GM12891 (cell line): ENCODE data around the gene RNF144A.

ENCODE experiments used
- DNase-seq: peaks from one replicate; pipeline ENCODE4 v3.0.0; 2011; ENCODE audit warnings: low spot score; ENCODE audit not compliant: insufficient read length
- FAIRE-seq: peaks from 2 replicates; lab custom pipeline; 2011; peaks lifted over from hg19 to GRCh38; lab: Jason Lieb, UNC
- PAX5 ChIP-seq: IDR thresholded peaks from 2 replicates; pipeline ENCODE4 v1.6.1; 2011; ENCODE audit warnings: low read length, moderate library complexity, mild to moderate bottlenecking; ENCODE audit not compliant: insufficient read depth, severe bottlenecking
- POLR2A ChIP-seq: IDR thresholded peaks from 2 replicates; pipeline ENCODE4 v1.6.1; 2011; ENCODE audit warnings: low read depth, low read length, control low read depth
- POLR2AphosphoS5 ChIP-seq: IDR thresholded peaks from 2 replicates; pipeline ENCODE4 v1.6.1; 2011; ENCODE audit warnings: low read depth, low read length, control low read depth
- POU2F2 ChIP-seq: IDR thresholded peaks from 2 replicates; pipeline ENCODE4 v1.6.1; 2011; ENCODE audit warnings: low read depth, mild to moderate bottlenecking, control low read depth, low read length, moderate library complexity
- SPI1 ChIP-seq: IDR thresholded peaks from 2 replicates; pipeline ENCODE4 v1.6.1; 2011; ENCODE audit warnings: low read depth, low read length, control low read depth
- TAF1 ChIP-seq: IDR thresholded peaks from 2 replicates; pipeline ENCODE4 v1.6.1; 2011; ENCODE audit warnings: low read depth, low read length, control low read depth

The RNF144A gene

GRCh38 chr2:7032371-7032770 is 115.2 kb downstream of the RNF144A start:
- TF ChIP-seq PAX5 (no peak), SPI1 (no peak), POU2F2 (no peak), POLR2AphosphoS5 (no peak), POLR2A (no peak), TAF1 (no peak)
- FAIRE-seq, result no peak
- DNase-seq, result no peak

- no peak for DNase-seq
- FAIRE-seq, result no peak
- TF ChIP-seq TAF1 (no peak), PAX5 (no peak)
Measured at GRCh38 chr2:7033136-7033960, 116.1 kb downstream of the RNF144A start.

- FAIRE-seq (no peak), DNase-seq (no peak)
- TF ChIP-seq POLR2A, result no peak
- TF ChIP-seq TAF1, result no peak
- TF ChIP-seq POU2F2, result no peak
- TF ChIP-seq PAX5, result no peak
- TF ChIP-seq POLR2AphosphoS5, result no peak
- no peak for TF ChIP-seq SPI1
Measured at GRCh38 chr2:7034303-7034702, 117.1 kb downstream of the RNF144A start.

GRCh38 chr2:7035884-7036283 is 118.7 kb downstream of the RNF144A start:
- no peak for FAIRE-seq

GRCh38 chr2:7037340-7038333 is 120.4 kb downstream of the RNF144A start:
- FAIRE-seq (peak; percentile 89), DNase-seq (peak; percentile 52)
- TF ChIP-seq TAF1 (no peak), PAX5 (no peak), POLR2AphosphoS5 (no peak), POLR2A (no peak), SPI1 (no peak), POU2F2 (no peak)

More at GRCh38 chr2:7035884-7036283, 118.7 kb downstream of the RNF144A start:
- no peak for DNase-seq
- TF ChIP-seq TAF1, result no peak
- no peak for TF ChIP-seq POU2F2
- no peak for TF ChIP-seq SPI1
- TF ChIP-seq PAX5, result no peak
- no peak for TF ChIP-seq POLR2AphosphoS5
- no peak for TF ChIP-seq POLR2A

- FAIRE-seq (no peak), DNase-seq (no peak)
- no peak for TF ChIP-seq POLR2AphosphoS5
- no peak for TF ChIP-seq POLR2A
- TF ChIP-seq SPI1, result no peak
- TF ChIP-seq TAF1, result no peak
- TF ChIP-seq PAX5, result no peak
- no peak for TF ChIP-seq POU2F2
Measured at GRCh38 chr2:7040547-7040946, 123.3 kb downstream of the RNF144A start.

- TF ChIP-seq POLR2A (no peak), PAX5 (no peak), TAF1 (no peak), POU2F2 (no peak), SPI1 (no peak), POLR2AphosphoS5 (no peak)
- FAIRE-seq (no peak), DNase-seq (no peak)
Measured at GRCh38 chr2:7041421-7041820, 124.2 kb downstream of the RNF144A start.

GRCh38 chr2:7043690-7044089 is 126.5 kb downstream of the RNF144A start:
- TF ChIP-seq POLR2A, result no peak
- FAIRE-seq, result no peak
- no peak for DNase-seq
